ENCODE results near the gene DHH. TPM values are rescaled to one million over a fixed set of nuclear protein-coding genes. Genes with fewer than 3 reads are reported as not detected.

Gene DHH
- total RNA-seq, 1 experiment from 2014 or later: not detected

DNA sequence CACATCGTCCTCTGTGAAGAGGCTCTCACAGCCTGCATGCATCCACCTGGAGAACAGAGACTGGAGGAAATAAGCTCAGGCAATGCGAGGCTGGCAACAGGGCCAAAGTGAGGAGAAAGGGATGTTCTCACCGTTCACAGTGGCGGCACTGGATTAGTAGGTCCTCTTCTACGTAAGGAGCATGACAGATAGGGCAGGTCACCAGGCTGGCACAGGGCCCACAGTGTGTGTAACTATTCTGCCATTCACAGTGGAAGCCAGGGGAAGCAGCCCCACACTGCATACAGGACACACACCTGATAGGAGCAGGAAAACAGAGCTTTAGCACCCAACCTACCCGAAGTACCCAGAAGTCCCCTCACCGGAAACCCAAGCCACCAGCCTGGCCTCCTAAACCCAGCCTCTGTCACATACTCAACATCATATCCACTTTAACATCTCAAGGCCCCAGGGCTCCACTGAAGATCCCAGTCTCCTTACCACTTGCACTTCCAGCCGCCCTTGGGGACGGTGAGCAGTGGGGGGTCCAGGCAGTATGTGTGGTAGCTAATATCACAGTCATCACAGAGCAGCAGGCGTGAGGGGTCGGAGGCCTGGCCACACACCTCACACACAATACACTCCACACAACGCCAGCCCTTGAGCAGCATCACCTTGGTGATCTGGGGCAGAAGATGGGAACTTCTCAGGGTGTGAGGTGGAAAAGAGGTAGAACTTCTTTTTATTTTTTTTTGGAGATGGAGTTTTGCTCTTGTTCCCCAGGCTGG lies 48.3 kb downstream of the DHH start:
- peaks cover 91% of the 10 kb centered on the region for H3K36me3 Mint-ChIP-seq (ENCODE audit: insufficient read depth, unreplicated experiment)
- peaks cover 8% of the 10 kb centered on the region for H3K4me1 Mint-ChIP-seq (ENCODE audit: insufficient read depth, unreplicated experiment)
- no peaks in the 10 kb centered on the region for H3K9me3 Mint-ChIP-seq (ENCODE audit: unreplicated experiment)
- DNase-seq (ENCODE audit: unreplicated experiment): no peak
- TF ChIP-seq CTCF (IDR thresholded peaks at IDR 0.05; ENCODE audit: unreplicated experiment): no peak
- CTCF ChIA-PET: interaction anchor here (1.2 kb wide), 1 partner anchor 9 kb away, joined by 8 read pairs; no protein-coding TSS in a partner anchor
- H3K4me3 Mint-ChIP-seq (ENCODE audit: unreplicated experiment): no peak overlapping the region
- POLR2A ChIA-PET: interaction anchor here (0.6 to 1.2 kb wide), 4 partner anchors 9 to 28 kb away, joined by 3 to 6 read pairs (median 4); no protein-coding TSS in a partner anchor
- H3K27me3 Mint-ChIP-seq (ENCODE audit: insufficient read depth, unreplicated experiment): no peaks in the 10 kb centered on the region
- intact Hi-C loops (cut with micrococcal nuclease): no loop called here
- H3K27ac Mint-ChIP-seq (ENCODE audit: low read depth, unreplicated experiment): no peak overlapping the region
- BruUV-seq (replicated peaks): no TSS peak

DNA sequence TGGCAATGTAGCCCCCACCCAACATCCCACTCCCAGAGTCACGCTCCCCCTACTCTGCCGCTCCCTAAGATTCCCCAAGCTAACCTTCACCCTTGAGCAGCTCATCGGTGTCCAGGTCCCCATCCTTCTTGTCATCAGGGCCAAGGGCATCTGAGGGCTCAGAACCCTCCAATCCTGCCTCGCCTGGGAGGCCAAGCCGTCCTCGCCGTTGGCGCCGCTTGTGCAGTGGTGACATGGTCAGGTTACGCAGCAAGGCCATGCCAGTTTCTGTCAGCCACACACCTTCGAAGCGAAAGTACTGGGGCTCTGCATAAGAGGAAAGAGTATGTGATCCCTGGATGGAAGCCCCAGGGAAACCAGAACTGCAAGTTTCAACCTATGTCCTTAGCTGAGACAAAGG lies 49.9 kb downstream of the DHH start:
- H3K27ac Mint-ChIP-seq (ENCODE audit: low read depth, unreplicated experiment): no peak overlapping the region
- no peak for TF ChIP-seq CTCF (IDR thresholded peaks at IDR 0.05; ENCODE audit: unreplicated experiment)
- no peaks in the 10 kb centered on the region for H3K9me3 Mint-ChIP-seq (ENCODE audit: unreplicated experiment)
- CTCF ChIA-PET: interaction anchor here (0.6 to 1.5 kb wide), 7 partner anchors 9 to 306 kb away, joined by 3 to 5 read pairs (median 4); no protein-coding TSS in a partner anchor
- H3K27me3 Mint-ChIP-seq (ENCODE audit: insufficient read depth, unreplicated experiment): no peaks in the 10 kb centered on the region
- intact Hi-C loops (cut with micrococcal nuclease): no loop called here
- H3K36me3 Mint-ChIP-seq (ENCODE audit: insufficient read depth, unreplicated experiment): peaks cover 82% of the 10 kb centered on the region
- no TSS peak for BruUV-seq (replicated peaks)
- H3K4me1 Mint-ChIP-seq (ENCODE audit: insufficient read depth, unreplicated experiment): no peaks in the 10 kb centered on the region
- DNase-seq (ENCODE audit: unreplicated experiment): no peak
- POLR2A ChIA-PET: no interaction called here
- no peak overlapping the region for H3K4me3 Mint-ChIP-seq (ENCODE audit: unreplicated experiment)

DNA sequence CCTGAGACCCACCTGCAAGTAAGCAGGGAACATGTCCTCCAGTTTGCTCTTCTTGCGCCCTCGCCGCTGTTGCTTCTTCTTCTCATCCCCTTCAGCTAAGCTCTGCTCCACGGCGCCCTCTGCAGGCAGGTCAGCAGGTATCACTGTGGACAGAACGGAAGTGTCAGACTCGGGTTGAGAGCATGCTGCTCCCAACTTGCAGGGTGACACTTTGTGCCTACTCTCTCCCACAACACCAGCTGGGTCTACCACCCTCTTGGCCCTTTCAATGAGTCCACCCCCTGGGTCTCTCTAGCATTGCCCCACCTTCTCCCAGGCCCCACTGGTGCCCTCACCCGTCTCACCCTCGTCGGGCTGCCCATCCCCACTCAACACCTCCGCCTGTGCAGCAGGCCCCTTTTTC lies 50.7 kb downstream of the DHH start:
- no TSS peak for BruUV-seq (replicated peaks)
- no peaks in the 10 kb centered on the region for H3K27me3 Mint-ChIP-seq (ENCODE audit: insufficient read depth, unreplicated experiment)
- H3K36me3 Mint-ChIP-seq (ENCODE audit: insufficient read depth, unreplicated experiment): peaks cover 81% of the 10 kb centered on the region
- H3K4me1 Mint-ChIP-seq (ENCODE audit: insufficient read depth, unreplicated experiment): no peaks in the 10 kb centered on the region
- peak; percentile 55 for TF ChIP-seq CTCF (IDR thresholded peaks at IDR 0.05; ENCODE audit: unreplicated experiment)
- peak; percentile 56 for DNase-seq (ENCODE audit: unreplicated experiment)
- no peak overlapping the region for H3K27ac Mint-ChIP-seq (ENCODE audit: low read depth, unreplicated experiment)
- ChIA-PET POLR2A (no interaction called here), CTCF (interaction anchor here (0.5 to 1.5 kb wide), 8 partner anchors 8 to 74 kb away, joined by 3 to 6 read pairs (median 4); no protein-coding TSS in a partner anchor)
- intact Hi-C loops (cut with micrococcal nuclease): no loop called here
- no peaks in the 10 kb centered on the region for H3K9me3 Mint-ChIP-seq (ENCODE audit: unreplicated experiment)
- H3K4me3 Mint-ChIP-seq (ENCODE audit: unreplicated experiment): no peak overlapping the region

DNA sequence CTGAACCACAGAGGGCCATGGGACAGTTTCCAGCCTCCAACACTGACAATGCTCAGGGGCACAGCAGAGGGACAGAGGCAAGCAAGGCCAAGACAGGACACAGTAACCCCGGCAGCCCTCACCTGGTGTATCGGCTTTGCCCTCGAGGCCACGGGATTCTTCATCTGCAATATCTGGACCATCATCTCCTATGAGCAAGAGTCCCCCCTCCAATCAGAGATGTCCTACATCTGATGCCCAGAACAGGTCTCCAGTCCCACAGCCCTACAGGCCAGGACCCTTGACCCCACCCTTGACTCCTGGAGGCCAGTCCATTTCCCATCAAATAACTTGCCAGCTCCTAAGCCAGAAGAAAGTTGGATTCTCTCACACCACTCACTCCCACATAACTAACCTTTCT lies 51.4 kb downstream of the DHH start:
- no peak for DNase-seq (ENCODE audit: unreplicated experiment)
- intact Hi-C loops (cut with micrococcal nuclease): no loop called here
- Mint-ChIP-seq H3K4me3 (ENCODE audit: unreplicated experiment) (no peak overlapping the region), H3K4me1 (ENCODE audit: insufficient read depth, unreplicated experiment) (no peaks in the 10 kb centered on the region), H3K27me3 (ENCODE audit: insufficient read depth, unreplicated experiment) (no peaks in the 10 kb centered on the region), H3K27ac (ENCODE audit: low read depth, unreplicated experiment) (no peak overlapping the region), H3K36me3 (ENCODE audit: insufficient read depth, unreplicated experiment) (peaks cover 79% of the 10 kb centered on the region), H3K9me3 (ENCODE audit: unreplicated experiment) (no peaks in the 10 kb centered on the region)
- BruUV-seq (replicated peaks): no TSS peak
- POLR2A ChIA-PET: no interaction called here
- no peak for TF ChIP-seq CTCF (IDR thresholded peaks at IDR 0.05; ENCODE audit: unreplicated experiment)
- CTCF ChIA-PET: interaction anchor here (0.5 to 1.1 kb wide), 6 partner anchors 8 to 59 kb away, joined by 3 to 6 read pairs (median 4); no protein-coding TSS in a partner anchor

All from MCF 10A (cell line).